Stimulated activated CD4-positive, alpha-beta T cell treated with anti-CD3 and anti-CD28 coated beads, Interleukin-2, amount 100 ng/mL, for 4 hours (primary cell): ENCODE data around the gene TAC3.
"Not testable (repeated sequence)": the region's sequence is repeated elsewhere in the genome, so short reads cannot be mapped to it uniquely, and the experiment has no call there.

Experiments
- DNase-seq: peaks from one replicate; pipeline ENCODE4 v3.0.0-alpha.2; 2020; ENCODE audit warnings: low read depth

The TAC3 gene

GRCh38 chr12:57033431-57033830, 17.1 kb upstream of the TAC3 start:
- no peak for DNase-seq

- DNase-seq, result no peak
Observed at GRCh38 chr12:57031789-57032188, 15.5 kb upstream of the TAC3 start.

GRCh38 chr12:57031138-57031725, 14.9 kb upstream of the TAC3 start:
- DNase-seq, result no peak

GRCh38 chr12:57029457-57029856, 13.1 kb upstream of the TAC3 start:
- no peak for DNase-seq

GRCh38 chr12:57027805-57028153, 11.4 kb upstream of the TAC3 start:
- no peak for DNase-seq

GRCh38 chr12:57027011-57027804, 10.9 kb upstream of the TAC3 start:
- no peak for DNase-seq

GRCh38 chr12:57025196-57025595, 8.9 kb upstream of the TAC3 start:
- DNase-seq, result no peak

GRCh38 chr12:57022324-57022723, 6.0 kb upstream of the TAC3 start:
- DNase-seq, result not testable (repeated sequence)

- no peak for DNase-seq
Observed at GRCh38 chr12:57019983-57020719, 3.8 kb upstream of the TAC3 start.

- DNase-seq, result no peak
Observed at GRCh38 chr12:57018906-57019305, 2.6 kb upstream of the TAC3 start.

GRCh38 chr12:57018353-57018752, 2.0 kb upstream of the TAC3 start:
- not testable (repeated sequence) for DNase-seq

GRCh38 chr12:57012600-57013465, 3.5 kb downstream of the TAC3 start:
- no peak for DNase-seq

GRCh38 chr12:57011438-57012424, 4.6 kb downstream of the TAC3 start:
- DNase-seq, result no peak

GRCh38 chr12:57010627-57011247, 5.6 kb downstream of the TAC3 start:
- no peak for DNase-seq

- no peak for DNase-seq
Observed at GRCh38 chr12:57009949-57010626, 6.2 kb downstream of the TAC3 start.

- DNase-seq, result no peak
Observed at GRCh38 chr12:57008178-57008577, 8.2 kb downstream of the TAC3 start.

- DNase-seq, result peak; percentile 36
Observed at GRCh38 chr12:57006809-57007475, 9.4 kb downstream of the TAC3 start.

- DNase-seq, result peak; percentile 27
Observed at GRCh38 chr12:57005980-57006808, 10.1 kb downstream of the TAC3 start, which contains the start of gene ZBTB39. TSS of gene ZBTB39 (minus strand) at chr12:57006546. CDS start at chr12:57004917, 1,629 bp downstream.
